HUES64 (cell line): Measurements from ENCODE around the gene PLA2G6.

Experiments used
- H3K27ac ChIP-seq: 2 replicates; pipeline ENCODE4 v1.7.0; 2013; ENCODE audit warnings: low read depth, low read length, inconsistent platforms
- H3K27me3 ChIP-seq: 2 replicates; pipeline ENCODE4 v1.6.1; 2013; ENCODE audit warnings: mild to moderate bottlenecking, low read length; ENCODE audit not compliant: insufficient read depth
- H3K36me3 ChIP-seq: 2 replicates; pipeline ENCODE4 v1.6.1; 2013; ENCODE audit warnings: mild to moderate bottlenecking, low read length; ENCODE audit not compliant: insufficient read depth
- H3K4me1 ChIP-seq: 2 replicates; pipeline ENCODE4 v1.6.1; 2013; ENCODE audit warnings: mild to moderate bottlenecking, low read length, moderate library complexity; ENCODE audit not compliant: insufficient read depth
- H3K4me3 ChIP-seq: 2 replicates; pipeline ENCODE4 v1.5.1; 2013; ENCODE audit warnings: mild to moderate bottlenecking, low read length, moderate library complexity
- H3K9ac ChIP-seq: 2 replicates; pipeline ENCODE4 v1.6.1; 2013; ENCODE audit warnings: mild to moderate bottlenecking, low read depth, low read length
- H3K9me3 ChIP-seq: 2 replicates; pipeline ENCODE4 v1.6.1; 2013; ENCODE audit warnings: low read depth, low read length; ENCODE audit not compliant: insufficient read depth
- WGBS: fragments of 150-250, 120-280 bp; methylation state at CpG from one replicate; pipeline ENCODE4 v1.1.7; 2013; ENCODE audit warnings: missing lambda C conversion rate; 5-methylcytosine and 5-hydroxymethylcytosine counted together

PLA2G6 gene

DNA sequence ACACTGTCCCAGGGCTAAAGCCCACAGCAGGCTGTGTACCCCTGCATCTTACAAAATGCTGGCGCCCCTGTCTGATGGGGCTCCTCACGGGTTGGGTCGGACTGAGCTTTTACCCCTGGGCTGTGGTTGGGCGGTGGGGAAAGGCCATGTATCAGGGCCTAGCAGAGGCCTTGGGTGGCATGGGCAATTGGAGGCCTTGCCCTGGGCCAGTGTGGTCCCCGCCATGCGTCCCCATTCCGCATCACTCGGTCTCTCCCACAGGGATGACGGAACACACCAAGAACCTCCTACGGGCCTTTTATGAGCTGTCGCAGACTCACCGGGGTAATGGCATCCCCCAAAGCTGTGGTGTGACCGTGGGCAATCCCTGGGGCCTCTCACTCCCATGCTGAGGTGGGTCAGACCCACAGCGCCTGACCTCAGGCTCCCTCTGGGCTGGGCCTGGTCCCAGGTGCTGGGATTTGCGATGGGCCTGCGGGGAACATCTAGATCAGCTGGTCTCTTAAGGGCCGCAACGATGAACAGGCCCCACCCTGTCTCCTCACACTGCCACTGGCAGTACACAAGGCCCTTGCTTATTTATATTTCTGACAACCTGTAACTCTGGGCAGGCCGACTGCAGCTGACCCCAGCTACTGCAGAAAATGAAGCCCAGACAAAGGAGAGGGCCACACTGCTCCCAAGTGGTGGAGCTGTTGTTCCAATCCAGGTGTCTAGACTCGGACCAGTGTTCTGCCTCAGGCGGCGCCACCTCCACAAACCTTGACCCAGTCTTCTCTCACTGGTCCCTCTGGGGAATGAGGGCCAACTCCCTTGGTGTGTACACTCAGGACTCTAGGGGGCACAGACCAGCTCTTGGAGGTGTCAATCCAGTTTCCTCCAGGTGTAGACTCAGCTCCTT, 110.0 kb downstream of the PLA2G6 start:
- no peaks in the 10 kb centered on the region for H3K27me3 ChIP-seq
- H3K4me3 ChIP-seq, result no peak overlapping the region
- no peak overlapping the region for H3K9ac ChIP-seq
- H3K9me3 ChIP-seq, result no peaks in the 10 kb centered on the region
- H3K27ac ChIP-seq, result no peak overlapping the region
- WGBS, result 95% methylated on average over 22 of the region's 22 CpGs
- H3K4me1 ChIP-seq, result peaks cover 3% of the 10 kb centered on the region; the same call in 1 of the 2 replicates
- peaks cover 50% of the 10 kb centered on the region for H3K36me3 ChIP-seq

DNA sequence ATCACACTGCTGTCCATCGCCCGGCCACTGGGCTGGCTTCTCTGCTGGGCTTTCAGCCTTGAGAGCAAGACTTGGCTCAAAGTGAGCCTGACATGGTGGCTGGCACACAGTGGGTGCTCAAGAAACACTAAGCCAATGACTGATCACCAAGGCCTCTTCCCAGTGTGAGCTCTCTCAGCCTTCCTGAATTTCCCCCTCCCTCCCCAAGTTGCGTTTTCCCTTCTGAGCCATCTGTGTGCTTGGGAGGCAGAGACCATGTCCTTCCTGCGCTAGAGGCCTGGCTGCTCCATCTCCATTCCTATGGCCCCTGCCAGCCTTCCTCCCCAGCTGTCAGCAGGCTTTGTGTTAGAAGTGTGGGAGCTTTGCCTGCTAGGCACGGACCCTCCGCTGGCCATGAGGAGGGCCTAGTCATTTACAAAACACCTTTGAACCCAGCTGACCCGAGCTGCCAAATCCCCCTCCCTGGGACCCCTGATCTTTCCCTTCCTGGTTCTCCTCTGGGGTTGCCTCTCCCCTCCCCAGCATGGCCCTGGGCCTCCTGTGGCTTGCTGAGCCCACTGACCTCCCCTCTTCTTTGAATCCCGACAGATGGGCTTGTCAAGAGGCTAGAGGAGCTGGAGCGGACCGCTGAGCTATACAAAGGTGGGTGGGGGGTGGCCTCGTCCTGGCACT, 111.2 kb downstream of the PLA2G6 start:
- no peak overlapping the region for H3K9ac ChIP-seq
- peaks cover 63% of the 10 kb centered on the region for H3K36me3 ChIP-seq
- H3K27ac ChIP-seq, result no peak overlapping the region
- no peak overlapping the region for H3K4me3 ChIP-seq
- WGBS, result 89% methylated on average over 11 of the region's 11 CpGs
- no peaks in the 10 kb centered on the region; the same call in 1 of the 2 replicates for H3K4me1 ChIP-seq
- no peaks in the 10 kb centered on the region for H3K27me3 ChIP-seq
- H3K9me3 ChIP-seq, result no peaks in the 10 kb centered on the region

DNA sequence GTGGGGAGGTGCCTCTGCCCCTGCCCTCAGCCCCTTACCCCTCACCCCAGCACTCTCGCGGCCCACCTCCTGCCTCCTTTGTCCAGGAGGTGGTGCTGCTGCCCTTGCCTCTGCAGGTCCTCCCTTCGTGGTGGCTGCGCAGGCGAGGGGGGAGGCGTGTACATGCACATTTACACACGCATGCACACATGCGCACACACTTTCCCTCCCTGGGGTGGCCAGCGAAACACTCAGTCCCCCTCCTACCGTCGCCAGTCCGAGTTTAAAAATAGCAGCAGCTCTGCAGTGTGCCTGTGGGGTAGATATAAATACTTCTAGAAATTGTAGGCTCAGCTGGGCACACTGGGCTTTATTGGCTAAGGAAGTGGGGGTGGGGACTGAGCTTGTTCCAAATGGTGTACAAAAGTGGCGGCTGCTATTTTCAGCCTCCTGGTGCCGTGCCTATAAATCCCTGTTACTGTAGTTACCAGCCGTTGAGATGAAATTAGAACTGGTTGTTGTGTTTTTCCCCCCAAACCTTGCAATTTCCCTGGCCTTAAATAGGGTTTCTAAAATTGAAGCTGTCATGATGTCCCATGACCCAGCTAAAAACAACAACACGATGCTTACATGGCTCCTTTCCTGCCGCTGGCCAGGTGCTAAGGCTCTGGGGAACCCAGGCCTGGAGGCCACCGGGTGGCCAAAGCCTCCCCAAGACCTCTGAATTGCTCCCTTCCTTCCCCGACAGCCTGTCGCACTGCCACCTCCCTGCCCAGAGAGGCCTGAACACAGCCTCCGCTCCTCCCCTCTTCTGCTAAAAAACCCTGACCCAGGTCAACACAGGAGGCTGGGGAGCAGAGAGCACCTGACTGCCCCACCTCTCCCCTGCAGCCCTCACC, 112.0 kb downstream of the PLA2G6 start:
- Histone ChIP-seq H3K27ac (no peak overlapping the region), H3K4me3 (no peak overlapping the region), H3K4me1 (no peaks in the 10 kb centered on the region), H3K9ac (no peak overlapping the region), H3K27me3 (no peaks in the 10 kb centered on the region), H3K9me3 (no peaks in the 10 kb centered on the region), H3K36me3 (peaks cover 67% of the 10 kb centered on the region)
- 88% methylated on average over 21 of the region's 21 CpGs for WGBS

DNA sequence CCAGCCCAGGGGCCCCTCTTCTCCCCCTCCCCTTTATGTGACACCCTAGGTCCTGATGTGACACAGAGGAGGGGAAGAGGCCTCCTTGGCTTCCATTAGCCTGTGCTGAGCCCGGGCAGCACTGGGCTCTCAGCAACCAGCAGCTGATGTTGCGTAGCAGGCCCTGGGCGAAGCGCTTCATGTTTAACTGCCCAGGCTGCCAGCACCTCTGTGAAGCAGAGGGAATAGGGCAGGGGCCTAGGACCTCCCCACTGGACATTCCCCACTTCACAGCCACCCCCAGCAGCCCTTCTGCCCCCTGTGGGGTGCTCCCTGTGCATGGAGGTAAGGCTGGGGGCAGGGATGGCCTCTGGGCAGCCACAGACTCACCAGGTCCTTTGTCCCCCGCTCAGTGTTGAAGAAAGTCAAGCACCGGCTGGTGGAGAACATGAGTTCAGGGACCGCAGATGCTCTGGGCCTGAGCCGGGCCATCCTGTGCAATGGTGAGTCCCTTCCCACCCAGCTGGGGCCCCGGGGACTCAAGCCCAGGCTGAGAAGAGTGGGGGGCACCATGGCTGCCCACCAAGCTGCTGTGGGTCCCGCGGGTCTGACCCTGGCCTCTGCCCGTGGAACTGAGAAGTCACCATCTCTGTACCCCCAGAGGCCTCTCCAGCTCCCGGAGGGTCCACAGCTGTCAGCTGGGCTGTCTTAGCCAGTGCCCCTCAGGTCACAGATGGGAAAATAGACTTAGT, 112.8 kb downstream of the PLA2G6 start:
- no peaks in the 10 kb centered on the region for H3K4me1 ChIP-seq
- no peaks in the 10 kb centered on the region for H3K27me3 ChIP-seq
- H3K4me3 ChIP-seq, result no peak overlapping the region
- no peak overlapping the region for H3K27ac ChIP-seq
- no peak overlapping the region for H3K9ac ChIP-seq
- 92% methylated on average over 13 of the region's 13 CpGs for WGBS
- peaks cover 72% of the 10 kb centered on the region for H3K36me3 ChIP-seq
- no peaks in the 10 kb centered on the region for H3K9me3 ChIP-seq

DNA sequence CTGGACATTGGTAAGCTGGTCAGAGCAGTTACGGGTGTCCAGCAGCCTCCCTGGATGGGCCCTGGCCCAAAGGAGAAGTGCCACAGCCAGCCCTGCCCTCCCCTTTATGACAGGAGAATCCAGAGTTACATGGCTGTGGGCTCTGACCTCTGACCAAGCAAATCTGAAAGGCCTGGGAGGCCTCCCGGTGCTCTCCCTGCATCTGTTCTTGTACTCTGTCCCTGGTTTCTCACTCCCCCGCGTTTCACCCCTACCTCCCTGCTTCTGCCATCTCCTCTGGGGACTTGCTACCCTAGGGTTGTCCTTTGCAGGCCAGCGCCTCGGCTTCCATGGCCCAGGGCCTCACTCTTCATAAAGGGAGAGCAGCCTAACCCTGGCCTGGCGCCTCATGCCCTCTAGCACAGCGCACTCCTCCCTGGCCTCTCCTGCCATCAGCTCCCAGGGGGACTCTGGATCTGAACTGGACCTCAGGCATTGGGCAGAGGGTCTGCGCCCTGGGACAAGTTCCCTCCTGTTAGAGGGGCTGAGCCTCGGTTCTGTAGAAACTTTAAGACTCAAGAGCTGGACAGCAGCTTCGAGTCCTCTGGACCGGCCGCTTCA, 113.8 kb downstream of the PLA2G6 start:
- no peak overlapping the region for H3K9ac ChIP-seq
- 93% methylated on average over 13 of the region's 13 CpGs for WGBS
- H3K4me1 ChIP-seq, result no peaks in the 10 kb centered on the region
- H3K27me3 ChIP-seq, result no peaks in the 10 kb centered on the region
- H3K36me3 ChIP-seq, result peaks cover 74% of the 10 kb centered on the region
- H3K4me3 ChIP-seq, result no peak overlapping the region
- H3K27ac ChIP-seq, result no peak overlapping the region
- no peaks in the 10 kb centered on the region for H3K9me3 ChIP-seq

DNA sequence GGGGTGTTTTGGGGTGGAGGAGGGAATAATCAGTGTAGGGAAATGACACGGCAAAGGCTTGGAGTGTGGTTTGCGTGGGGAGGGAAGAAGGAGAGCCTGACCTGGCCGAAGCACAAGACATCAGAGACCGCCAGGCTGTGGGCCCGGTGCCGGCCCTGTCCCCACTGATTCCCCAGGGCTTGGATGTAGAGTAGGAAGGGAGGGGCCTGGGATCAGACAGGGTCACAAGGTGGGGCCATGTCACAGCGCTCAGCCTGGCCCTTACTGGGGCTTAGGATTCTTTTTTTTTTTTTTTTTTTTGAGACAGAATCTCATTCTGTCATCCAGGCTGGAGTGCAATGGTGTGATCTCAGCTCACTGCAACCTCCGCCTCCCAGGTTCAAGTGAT, 114.6 kb downstream of the PLA2G6 start:
- Histone ChIP-seq H3K4me3 (no peak overlapping the region), H3K36me3 (peaks cover 71% of the 10 kb centered on the region), H3K9ac (no peak overlapping the region), H3K9me3 (no peaks in the 10 kb centered on the region), H3K27ac (no peak overlapping the region), H3K27me3 (no peaks in the 10 kb centered on the region), H3K4me1 (no peaks in the 10 kb centered on the region)
- 95% methylated on average over 8 of the region's 8 CpGs for WGBS

DNA sequence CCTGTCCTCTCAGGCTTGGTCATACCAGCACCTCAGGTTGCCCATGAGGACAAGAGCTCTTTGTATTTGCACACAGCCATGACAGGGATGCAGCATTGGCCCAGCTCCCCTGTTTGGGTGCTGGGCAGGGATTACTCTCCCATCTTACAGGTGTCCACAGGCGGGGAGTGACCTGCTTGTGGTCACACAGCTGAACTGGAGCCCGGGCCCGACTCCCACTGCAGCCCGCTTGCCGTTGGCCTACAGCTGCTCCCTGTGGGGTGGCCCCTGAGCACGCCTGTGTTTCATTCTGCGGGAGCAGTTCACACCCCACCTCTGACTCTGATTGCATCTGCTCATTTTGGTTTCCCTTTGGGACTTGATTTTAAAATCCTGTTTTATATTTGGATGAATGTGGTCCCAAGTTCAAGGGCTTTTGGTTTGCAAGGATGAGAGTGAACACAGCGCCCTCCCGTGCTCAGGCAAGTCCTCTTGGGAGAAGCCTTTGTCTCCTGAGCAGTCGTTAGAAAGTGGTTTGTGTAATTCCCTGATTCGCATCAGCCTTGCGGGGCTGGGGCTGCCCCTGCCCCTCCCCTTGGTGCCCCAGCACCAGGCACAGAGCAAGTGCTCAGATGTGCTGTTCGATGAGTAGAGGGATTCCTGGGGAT, 115.1 kb downstream of the PLA2G6 start:
- Histone ChIP-seq H3K9ac (no peak overlapping the region), H3K27me3 (no peaks in the 10 kb centered on the region), H3K36me3 (peaks cover 68% of the 10 kb centered on the region), H3K4me3 (no peak overlapping the region), H3K4me1 (no peaks in the 10 kb centered on the region), H3K27ac (no peak overlapping the region), H3K9me3 (no peaks in the 10 kb centered on the region)
- 92% methylated on average over 13 of the region's 13 CpGs for WGBS

DNA sequence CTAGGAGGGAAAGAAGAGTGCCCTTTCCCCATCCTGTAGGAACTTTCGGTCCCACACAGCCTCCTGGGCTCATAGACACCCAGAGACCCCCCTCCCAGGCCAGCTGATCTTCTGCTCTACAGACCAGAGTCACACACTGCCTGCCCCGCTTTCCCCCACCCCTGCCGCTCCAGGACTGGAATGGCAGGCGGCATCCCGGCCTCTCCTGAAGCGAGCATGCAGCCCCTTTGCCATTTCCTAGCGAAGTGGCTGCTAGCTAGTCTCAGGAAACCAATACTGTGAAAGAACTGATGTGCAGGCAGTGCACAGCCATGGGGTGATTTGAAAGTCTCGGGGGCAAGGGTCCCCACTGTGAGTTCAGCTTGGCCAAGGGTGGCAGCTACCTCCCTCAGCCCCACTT, 116.1 kb downstream of the PLA2G6 start:
- peaks cover 69% of the 10 kb centered on the region for H3K36me3 ChIP-seq
- no peaks in the 10 kb centered on the region for H3K27me3 ChIP-seq
- no peaks in the 10 kb centered on the region for H3K4me1 ChIP-seq
- H3K27ac ChIP-seq, result no peak overlapping the region
- no peaks in the 10 kb centered on the region for H3K9me3 ChIP-seq
- H3K9ac ChIP-seq, result no peak overlapping the region
- 94% methylated on average over 8 of the region's 8 CpGs for WGBS
- no peak overlapping the region for H3K4me3 ChIP-seq

DNA sequence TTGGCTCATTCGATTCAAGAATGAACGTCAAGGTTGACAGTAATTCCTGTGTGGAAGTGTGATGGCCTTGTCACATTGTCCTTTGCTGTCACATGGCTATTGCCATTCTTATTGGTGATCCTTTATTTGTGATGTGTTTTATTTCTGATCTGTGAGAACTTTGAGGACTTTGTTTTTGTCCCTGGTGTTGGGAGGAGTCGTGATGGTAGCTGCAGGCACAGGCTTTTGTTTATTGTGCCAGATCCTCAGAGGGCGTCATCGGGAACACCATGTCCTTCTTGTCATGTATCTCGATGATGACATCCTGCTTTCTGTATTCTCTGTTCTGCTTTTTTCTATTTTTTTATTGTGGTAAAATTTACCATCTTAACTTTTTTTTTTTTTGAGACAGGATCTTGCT, 118.8 kb downstream of the PLA2G6 start:
- 93% methylated on average over 6 of the region's 6 CpGs for WGBS
- Histone ChIP-seq H3K4me1 (peaks cover 2% of the 10 kb centered on the region; the same call in 1 of the 2 replicates), H3K36me3 (peaks cover 64% of the 10 kb centered on the region), H3K9me3 (no peaks in the 10 kb centered on the region), H3K9ac (no peak overlapping the region), H3K4me3 (no peak overlapping the region), H3K27ac (no peak overlapping the region), H3K27me3 (no peaks in the 10 kb centered on the region)
